ENCODE results near the gene CHAC1.

- TF ChIP-seq CTCF (IDR thresholded peaks at IDR 0.05) (no peak), POLR2A (IDR thresholded peaks at IDR 0.05) (no peak)
Observed at GRCh38 chr15:40921949-40922607, 31.2 kb upstream of the CHAC1 start.

Measured in right lobe of liver (tissue), 4 donors.